HFF-Myc (cell line): ENCODE results near the gene RALGAPB.

ENCODE experiments used
- DNase-seq: peaks from one replicate; pipeline ENCODE4 v3.0.0-alpha.2; 2011; ENCODE audit warnings: low read depth; ENCODE audit errors: extremely low read depth
- H3K4me3 ChIP-seq: replicated peaks from 2 replicates; pipeline ENCODE4 v1.5.1; 2011; ENCODE audit warnings: low read depth, mild to moderate bottlenecking, control low read depth, low read length
- CTCF ChIP-seq: IDR thresholded peaks from 2 replicates; pipeline ENCODE4 v1.5.1; 2012; ENCODE audit warnings: mild to moderate bottlenecking, low read depth, low read length, control low read depth; ENCODE audit errors: missing control alignments

Gene RALGAPB

GRCh38 chr20:38566036-38566598, 93.5 kb downstream of the RALGAPB start:
- H3K4me3 ChIP-seq = no peak overlapping the region
- TF ChIP-seq CTCF = no peak
- DNase-seq = no peak

GRCh38 chr20:38569747-38570525, 97.3 kb downstream of the RALGAPB start:
- no peak overlapping the region for H3K4me3 ChIP-seq
- TF ChIP-seq CTCF = no peak
- DNase-seq = no peak

- no peak for TF ChIP-seq CTCF
- no peak for DNase-seq
- H3K4me3 ChIP-seq = no peak overlapping the region
Measured at GRCh38 chr20:38573413-38573812, 100.8 kb downstream of the RALGAPB start.

- no peak for TF ChIP-seq CTCF
- DNase-seq = no peak
- no peak overlapping the region for H3K4me3 ChIP-seq
Measured at GRCh38 chr20:38579219-38579910, 106.7 kb downstream of the RALGAPB start.

- TF ChIP-seq CTCF = no peak
- no peak overlapping the region for H3K4me3 ChIP-seq
- DNase-seq = no peak
Measured at GRCh38 chr20:38579921-38580320, 107.3 kb downstream of the RALGAPB start.

- no peak for TF ChIP-seq CTCF
- DNase-seq = no peak
- H3K4me3 ChIP-seq = no peak within 1 kb of the TSS
Measured at GRCh38 chr20:38581013-38581412, 108.4 kb downstream of the RALGAPB start, which contains the start of gene ADIG. Gene ADIG, plus strand, starts transcription at chr20:38581197. Its CDS starts 54 bp downstream, at chr20:38581251.
